Measurements from ENCODE around the gene NUBPL. TPM values are rescaled to one million over a fixed set of nuclear protein-coding genes. Genes with fewer than 3 reads are reported as not detected.

Gene NUBPL
- total and polyA plus RNA-seq, 10 donors, result 4.1 to 28.2 (median 13.9) TPM

- Histone ChIP-seq H3K9me3 (peaks cover 0 to 26% (median 15%) of the 10 kb centered on the region in 8 donors), H3K4me3 (no peak overlapping the region), H3K27ac (no peak overlapping the region), H3K27me3 (replicated peaks in 1 of 7) (no peaks in the 10 kb centered on the region), H3K4me1 (no peaks in the 10 kb centered on the region), H3K36me3 (peaks cover 0 to 12% (median 0%) of the 10 kb centered on the region in 6 donors)
- no peak for DNase-seq
- TF ChIP-seq CTCF (IDR thresholded peaks at IDR 0.05 in 8 of 11, conservative IDR thresholded peaks at IDR 0.05 in 3 of 11), result no peak
- WGBS, 5 donors, result 85 to 92% (median 86%) methylated on average over 2 of the region's 2 CpGs
- intact Hi-C loops (cut with DNase I; ENCODE audit: low total_unique reads), result no loop called here
Measured at GRCh38 chr14:31682768-31683167, 121.6 kb downstream of the NUBPL start.

GRCh38 chr14:31687726-31688125 is 126.5 kb downstream of the NUBPL start:
- peaks cover 0 to 9% (median under 1%) of the 10 kb centered on the region in 6 donors for H3K4me1 ChIP-seq
- no peaks in the 10 kb centered on the region for H3K36me3 ChIP-seq
- no peak overlapping the region for H3K4me3 ChIP-seq
- H3K27me3 ChIP-seq (replicated peaks in 1 of 7), result no peaks in the 10 kb centered on the region
- 88 to 100% (median 94%) methylated on average over 1 of the region's 1 CpG for WGBS, 5 donors
- intact Hi-C loops (cut with DNase I; ENCODE audit: low total_unique reads), result no loop called here
- TF ChIP-seq POLR2AphosphoS5 (IDR thresholded peaks at IDR 0.05) (no peak), POLR2A (IDR thresholded peaks at IDR 0.05) (no peak), CTCF (IDR thresholded peaks at IDR 0.05 in 8 of 11, conservative IDR thresholded peaks at IDR 0.05 in 3 of 11) (no peak)
- H3K27ac ChIP-seq, result no peak overlapping the region
- no peak for DNase-seq
- H3K9me3 ChIP-seq, result peaks cover 0 to 17% (median 6%) of the 10 kb centered on the region in 8 donors

- peaks cover 0 to 9% (median 2%) of the 10 kb centered on the region in 6 donors for H3K4me1 ChIP-seq
- no peak overlapping the region for H3K4me3 ChIP-seq
- H3K9me3 ChIP-seq, result no peaks in the 10 kb centered on the region
- no peak for DNase-seq
- intact Hi-C loops (cut with DNase I; ENCODE audit: low total_unique reads), result no loop called here
- H3K27me3 ChIP-seq (replicated peaks in 1 of 7), result no peaks in the 10 kb centered on the region
- H3K27ac ChIP-seq, result peak overlapping the region in 4 of 8 donors; percentile 12 to 35 (median 20)
- H3K36me3 ChIP-seq, result no peaks in the 10 kb centered on the region
- TF ChIP-seq POLR2AphosphoS5 (IDR thresholded peaks at IDR 0.05) (no peak), POLR2A (IDR thresholded peaks at IDR 0.05) (no peak), CTCF (IDR thresholded peaks at IDR 0.05 in 8 of 11, conservative IDR thresholded peaks at IDR 0.05 in 3 of 11) (no peak)
- WGBS, 5 donors, result 56 to 73% (median 68%) methylated on average over 3 of the region's 3 CpGs
Measured at GRCh38 chr14:31690056-31690455, 128.9 kb downstream of the NUBPL start.

- Histone ChIP-seq H3K27ac (no peak overlapping the region), H3K36me3 (no peaks in the 10 kb centered on the region), H3K4me3 (peak overlapping the region in 2 of 8 donors; percentile 21 to 41), H3K27me3 (replicated peaks in 1 of 7) (no peaks in the 10 kb centered on the region), H3K4me1 (peaks cover 0 to 9% (median 2%) of the 10 kb centered on the region in 6 donors), H3K9me3 (no peaks in the 10 kb centered on the region)
- TF ChIP-seq POLR2A (IDR thresholded peaks at IDR 0.05) (no peak), CTCF (IDR thresholded peaks at IDR 0.05 in 8 of 11, conservative IDR thresholded peaks at IDR 0.05 in 3 of 11) (no peak), POLR2AphosphoS5 (IDR thresholded peaks at IDR 0.05) (no peak)
- intact Hi-C loops (cut with DNase I; ENCODE audit: low total_unique reads), result no loop called here
- 82 to 94% (median 88%) methylated on average over 1 of the region's 1 CpG for WGBS, 5 donors
- no peak for DNase-seq
Measured at GRCh38 chr14:31692376-31692781, 131.2 kb downstream of the NUBPL start.
